Breast epithelium (tissue), 3 donors: ENCODE results near the gene LRRC4C.

Experiments
- CTCF ChIP-seq, 3 donors: fragments of 450-650 bp; IDR thresholded peaks; one replicate each; pipeline ENCODE4 v1.5.1; 2016 to 2017; ENCODE audit warnings: antibody characterized with exemption in 3 of 3, mild to moderate bottlenecking in 3 of 3, moderate library complexity in 3 of 3
- POLR2A ChIP-seq: fragments of 450-650 bp; IDR thresholded peaks from one replicate; pipeline ENCODE4 v1.6.1; 2016; ENCODE audit warnings: antibody characterized with exemption, mild to moderate bottlenecking, moderate library complexity
- POLR2AphosphoS5 ChIP-seq, 3 donors: sonication (generic); formaldehyde crosslinking; IDR thresholded peaks; one replicate each; pipeline ENCODE4 v1.6.1; 2017; ENCODE audit warnings: antibody characterized with exemption in 3 of 3

GRCh38 chr11:41313226-41313625 lies 146.2 kb downstream of the LRRC4C start:
- TF ChIP-seq POLR2A (no peak), CTCF (IDR thresholded peaks at IDR 0.05) (no peak), POLR2AphosphoS5 (IDR thresholded peaks at IDR 0.05) (no peak)
